Left colon (tissue), 2 donors: ENCODE measurements around the gene ITCH. TPM values are rescaled to one million over a fixed set of nuclear protein-coding genes. Genes with fewer than 3 reads are reported as not detected.
"Not testable (repeated sequence)": the region's sequence is repeated elsewhere in the genome, so short reads cannot be mapped to it uniquely, and the experiment has no call there.

Experiments
- ATAC-seq: fragments of 200-7000 bp; cut with Tn5 transposase; one replicate; pipeline ENCODE4 v1.9.1; 2020; ENCODE audit warnings: mild to moderate bottlenecking, moderate library complexity
- DNase-seq, 2 donors: peaks; one replicate each; pipeline ENCODE4 v3.0.0-alpha.2; 2020
- intact Hi-C, 2 donors: fragments of 100-400 bp; cut with DNase I in 1 of 2; cut with micrococcal nuclease in 1 of 2; formaldehyde crosslinking; loops; one replicate each; pipeline versions ENCODE4 v1.11.2 to v1.14.0; 2022; cut with DNase I, micrococcal nuclease
- total RNA-seq, 2 donors: library from RNA; stranded (reverse); fragmentation: NEBNext Ultra II Directional; extraction: Animal tissue kit (Norgen Biotek cat#: 25700); gene quantifications; one replicate each; pipeline ENCODE4 v1.2.1, GENCODE V29; 2021
- donor health status: DM: no; HTN: no; CAD: no.
- donor health status: DM: yes; HTN: yes; CAD: no.

ITCH gene
- total RNA-seq, 2 donors from 2014 or later = 69.6 to 78.3 TPM

DNA sequence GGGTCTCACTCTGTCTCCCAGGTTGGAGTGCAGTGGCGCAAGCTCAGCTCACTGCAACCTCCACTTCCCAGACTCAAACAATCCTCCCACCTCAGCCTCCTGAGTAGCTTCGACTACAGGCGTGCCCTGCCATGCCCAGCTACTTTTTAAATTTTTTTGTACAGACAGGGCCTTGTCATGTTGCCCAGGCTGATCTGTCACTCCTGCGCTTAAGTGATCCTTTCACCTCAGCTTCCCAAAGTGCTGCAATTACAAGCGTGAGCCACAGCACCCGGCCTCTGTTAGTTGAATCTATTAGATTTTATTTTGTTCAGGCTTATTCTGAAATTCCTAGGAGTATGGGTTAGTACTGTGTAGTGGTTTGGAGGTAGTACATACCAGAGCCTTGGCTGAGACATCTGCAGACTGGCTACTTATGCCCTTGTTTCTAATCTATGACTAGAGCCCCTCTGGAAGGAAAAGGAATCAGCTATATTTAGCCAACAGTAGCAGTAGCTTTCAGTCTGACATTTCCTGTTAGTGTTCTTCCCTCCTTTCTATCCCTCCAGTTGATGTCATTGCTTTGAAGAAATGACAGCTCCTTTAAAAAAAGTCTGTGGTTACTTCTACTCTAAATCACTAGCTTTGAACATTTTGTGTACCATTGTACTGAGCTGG is 74.4 kb downstream of the ITCH start:
- no peak for ATAC-seq
- intact Hi-C loops = no loop called here
- no peak for DNase-seq

DNA sequence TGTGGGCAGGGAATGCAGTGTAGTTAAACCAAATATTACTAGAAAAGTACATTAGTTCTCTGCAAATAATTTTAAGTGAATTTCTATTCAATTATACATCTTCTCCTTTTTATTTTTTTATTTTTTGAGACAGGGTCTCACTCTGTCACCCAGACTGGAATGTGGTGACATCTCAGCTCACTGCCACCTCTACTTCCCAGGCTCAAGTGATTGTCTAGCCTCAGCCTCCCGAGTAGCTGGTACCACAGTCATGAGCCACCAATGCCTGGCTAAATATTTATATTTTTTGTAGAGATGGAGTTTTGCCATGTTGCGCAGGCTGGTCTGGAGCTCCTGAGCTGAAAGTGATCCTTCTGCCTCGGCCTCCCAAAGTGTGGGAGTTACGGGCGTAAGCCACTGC is 76.1 kb downstream of the ITCH start:
- DNase-seq = no peak

GRCh38 chr20:34441423-34441822 is 78.3 kb downstream of the ITCH start:
- DNase-seq, intact Hi-C loops, ATAC-seq: not testable (repeated sequence)

More for the DNA sequence above, 76.1 kb downstream of the ITCH start:
- ATAC-seq = no peak
- intact Hi-C loops = no loop called here

GRCh38 chr20:34443546-34443945 is 80.5 kb downstream of the ITCH start:
- no peak for DNase-seq

DNA sequence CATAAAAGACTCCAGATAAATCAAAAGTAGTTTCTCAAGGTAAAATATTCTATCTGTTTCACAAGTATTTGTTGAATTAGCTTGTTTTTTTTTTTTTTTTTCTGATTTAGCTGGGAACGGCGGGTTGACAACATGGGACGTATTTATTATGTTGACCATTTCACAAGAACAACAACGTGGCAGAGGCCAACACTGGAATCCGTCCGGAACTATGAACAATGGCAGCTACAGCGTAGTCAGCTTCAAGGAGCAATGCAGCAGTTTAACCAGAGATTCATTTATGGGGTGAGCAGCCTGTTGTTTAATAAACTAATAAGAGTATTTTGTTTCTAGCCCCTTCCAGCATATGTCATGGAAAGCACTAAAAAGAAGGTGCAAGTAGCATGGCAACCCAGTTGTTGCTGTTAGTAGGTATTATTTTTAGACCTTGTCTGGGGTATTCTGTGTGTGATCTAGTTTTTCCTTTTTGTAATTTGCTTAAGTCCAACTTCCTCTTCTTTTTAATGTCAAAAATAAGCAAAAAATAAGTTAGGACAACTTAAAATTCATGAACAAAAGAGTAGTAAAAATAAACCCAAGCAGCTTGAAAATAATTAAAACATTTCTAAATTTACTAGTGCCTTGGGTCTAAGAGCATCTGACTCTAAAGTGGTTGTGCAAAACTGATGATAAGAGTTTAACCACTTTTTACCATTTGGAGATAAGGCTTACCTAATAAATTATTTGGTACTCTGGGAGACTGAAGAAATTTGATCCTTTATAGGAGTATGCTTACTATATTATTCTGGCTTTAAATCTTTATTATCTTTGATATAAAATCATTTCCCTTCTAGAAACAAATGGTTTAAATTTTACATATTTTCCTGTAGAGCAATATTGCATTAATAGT is 82.3 kb downstream of the ITCH start:
- intact Hi-C loops = no loop called here
- no peak for DNase-seq
- no peak for ATAC-seq

More at GRCh38 chr20:34443546-34443945, 80.5 kb downstream of the ITCH start:
- ATAC-seq = no peak
- intact Hi-C loops = no loop called here

GRCh38 chr20:34448517-34448916 is 85.4 kb downstream of the ITCH start:
- ATAC-seq (no peak), DNase-seq (no peak)
- intact Hi-C loops = no loop called here

GRCh38 chr20:34449674-34450592 is 86.9 kb downstream of the ITCH start:
- ATAC-seq = no peak
- no peak for DNase-seq
- intact Hi-C loops = no loop called here

DNA sequence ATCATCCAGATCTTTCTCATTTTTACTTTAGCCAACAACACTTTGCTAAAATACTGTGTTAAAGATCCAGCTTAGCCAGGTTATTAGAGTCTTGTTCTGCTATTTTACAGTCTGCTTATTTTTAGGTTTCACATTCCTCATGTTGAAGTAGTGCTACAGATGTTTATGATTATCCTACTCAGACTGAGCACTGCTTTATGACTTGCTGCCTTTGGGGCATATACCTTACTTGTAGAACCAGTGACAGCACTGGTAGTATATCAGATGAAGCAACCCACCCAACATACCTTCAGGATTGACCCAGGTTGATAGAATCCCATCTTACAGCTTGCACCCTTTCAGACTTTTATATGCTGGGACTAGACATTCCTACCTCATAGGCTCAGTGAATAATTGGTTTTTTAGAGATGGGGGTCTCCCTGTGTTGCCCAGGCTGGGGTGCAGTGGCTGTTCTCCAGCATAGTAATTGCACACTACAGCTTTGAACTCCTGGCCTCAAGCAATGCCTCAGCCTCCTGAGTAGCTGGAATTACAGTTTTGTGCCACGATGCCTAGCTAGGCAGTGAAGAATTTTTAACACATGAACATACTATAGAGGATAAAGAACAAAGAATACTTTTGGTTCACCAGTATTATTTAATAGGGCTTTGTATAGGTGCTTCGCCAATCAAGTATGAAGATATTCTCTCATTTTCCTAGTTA is 89.4 kb downstream of the ITCH start:
- intact Hi-C loops = no loop called here
- ATAC-seq = no peak
- DNase-seq = no peak

DNA sequence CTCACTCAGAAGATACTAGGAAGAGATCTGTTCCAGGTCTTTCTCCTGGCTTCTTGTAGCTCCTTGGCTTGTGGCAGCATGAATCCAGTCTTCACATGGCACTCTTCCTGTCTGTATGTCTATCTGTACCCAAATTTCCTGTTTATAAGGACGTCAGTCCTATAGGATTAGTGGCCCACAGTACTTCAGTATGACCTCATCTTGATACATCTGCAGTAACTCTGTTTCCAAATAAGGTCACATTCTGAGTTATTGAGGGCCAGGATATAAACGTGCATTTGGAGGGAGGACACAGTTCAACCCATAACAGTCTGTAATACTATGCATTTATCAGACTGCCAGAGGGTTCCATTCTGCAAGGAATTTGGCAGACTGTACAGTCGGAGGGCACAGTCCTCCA is 95.6 kb downstream of the ITCH start:
- ATAC-seq = no peak
- intact Hi-C loops = no loop called here
- no peak for DNase-seq

GRCh38 chr20:34459209-34459897 is 96.3 kb downstream of the ITCH start:
- no peak for ATAC-seq

GRCh38 chr20:34461779-34462087 is 98.7 kb downstream of the ITCH start:
- intact Hi-C loops = no loop called here
- DNase-seq (no peak), ATAC-seq (no peak)

More at GRCh38 chr20:34459209-34459897, 96.3 kb downstream of the ITCH start:
- intact Hi-C loops = no loop called here
- DNase-seq = no peak

DNA sequence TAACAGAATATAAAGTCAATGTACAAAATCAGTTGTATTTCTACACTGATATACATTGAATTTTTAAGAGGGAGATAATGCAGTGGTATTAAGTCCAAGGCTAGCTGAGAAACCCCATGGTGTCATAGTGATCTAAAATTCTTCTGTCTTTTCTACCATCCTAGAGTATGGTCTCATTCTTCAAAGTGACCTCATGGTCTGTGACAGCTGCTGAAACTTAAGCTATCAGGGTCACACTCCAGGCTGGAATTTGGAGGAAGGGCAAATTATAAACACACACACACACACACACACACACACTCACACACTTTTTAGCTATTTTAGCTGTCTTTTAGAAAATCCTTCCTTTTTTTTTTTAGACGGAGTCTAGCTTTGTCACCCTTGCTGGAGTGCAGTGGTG is 105.9 kb downstream of the ITCH start:
- intact Hi-C loops = no loop called here
- ATAC-seq = no peak
- DNase-seq = no peak

DNA sequence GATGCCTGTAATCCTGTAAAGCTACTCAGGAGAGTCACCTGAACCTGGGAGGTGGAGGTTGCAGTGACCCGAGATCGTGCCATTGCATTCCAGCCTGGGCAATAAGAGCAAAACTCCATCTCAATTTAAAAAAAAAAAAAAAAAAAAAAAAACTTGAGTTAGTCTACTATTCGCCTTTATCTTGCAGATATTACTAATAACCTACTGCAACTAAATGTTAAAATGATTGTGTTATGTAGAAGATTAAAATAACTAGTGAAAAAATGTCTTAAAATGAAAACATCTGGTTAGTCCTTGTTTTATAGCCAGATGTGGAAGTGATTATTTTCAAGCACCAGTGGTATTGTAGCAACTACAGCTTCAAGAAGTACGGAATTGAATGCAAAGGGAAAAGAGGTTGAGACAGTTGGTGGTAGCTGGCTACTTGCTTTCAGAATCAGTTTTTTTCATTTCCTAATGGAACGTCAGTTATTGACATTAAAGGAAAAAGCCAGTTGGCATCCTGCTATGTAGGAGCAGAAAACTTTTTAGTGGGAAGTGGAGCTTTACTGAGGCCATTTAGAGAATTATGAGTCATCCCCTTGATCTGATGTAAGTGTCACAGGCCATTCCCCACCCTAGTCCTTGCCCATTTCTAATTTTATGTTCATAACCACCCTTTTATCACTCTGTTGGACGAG is 109.3 kb downstream of the ITCH start:
- ATAC-seq = peak; percentile 76
- intact Hi-C loops = loop anchor here in 1 of 2 donors (10.0 kb wide), 1 partner anchor 158 kb away; no protein-coding TSS in a partner anchor
- DNase-seq = no peak

- intact Hi-C loops = loop anchor here in 1 of 2 donors (10.0 kb wide), 1 partner anchor 159 kb away; no protein-coding TSS in a partner anchor
- ATAC-seq (peak; percentile 74), DNase-seq (peak in 1 of 2 donors; percentile 55)
Observed at GRCh38 chr20:34473262-34473883, 110.3 kb downstream of the ITCH start.

DNA sequence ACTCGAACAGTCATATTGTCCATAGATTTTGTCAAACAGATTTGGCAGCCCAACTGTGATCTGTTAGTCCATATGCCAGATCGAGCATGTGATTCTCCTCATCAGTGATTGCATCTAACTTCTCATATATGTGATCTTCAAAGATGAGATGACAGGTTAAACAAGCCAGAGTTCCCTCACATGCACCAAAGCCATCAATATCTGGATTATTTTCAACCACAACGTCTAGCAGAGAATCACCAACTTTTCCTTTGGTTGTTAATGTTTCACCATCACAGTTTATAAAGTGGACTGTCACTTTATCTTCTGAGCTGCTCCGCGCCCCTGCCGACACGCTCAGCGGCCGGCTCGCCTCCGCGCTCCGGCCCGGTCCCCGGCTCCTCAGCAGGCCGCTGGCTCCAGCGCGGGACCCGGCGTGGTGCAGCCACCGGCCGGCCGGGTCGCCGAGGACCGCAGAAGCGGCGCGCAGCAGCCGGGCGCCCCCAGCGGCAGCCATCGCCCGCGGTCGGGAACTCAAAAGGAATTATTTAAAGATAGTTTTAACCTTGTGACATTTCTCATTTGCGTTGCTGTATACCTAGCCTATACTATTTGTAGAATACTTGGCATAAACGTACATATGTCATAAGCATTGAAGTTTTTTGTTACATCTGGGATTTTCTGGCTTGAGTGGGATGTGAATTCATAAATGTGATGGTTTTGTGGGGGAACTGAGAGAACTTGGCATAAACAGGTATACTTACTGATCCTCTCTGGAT is 113.1 kb downstream of the ITCH start:
- intact Hi-C loops = loop anchor here in 1 of 2 donors (10.0 kb wide), 1 partner anchor 161 kb away; no protein-coding TSS in a partner anchor
- DNase-seq = peak in 1 of 2 donors; percentile 54
- peak; percentile 63 for ATAC-seq

- ATAC-seq = peak; percentile 43
- intact Hi-C loops = loop anchor here in 1 of 2 donors (10.0 kb wide), 1 partner anchor 165 kb away; no protein-coding TSS in a partner anchor
- no peak for DNase-seq
Observed at GRCh38 chr20:34479627-34480026, 116.6 kb downstream of the ITCH start.
